K562 (cell line): ENCODE measurements around the gene CSTF1. TPM values are rescaled to one million over a fixed set of nuclear protein-coding genes. Genes with fewer than 3 reads are reported as not detected.
A peak's percentile ranks its signal among the peaks of the same experiment; 100 is the strongest.

Source experiments
- BCOR ChIP-seq: fragments of 450-650 bp; IDR thresholded peaks from 2 replicates; pipeline ENCODE4 v1.6.1; 2016
- CCAR2 ChIP-seq: fragments of 200-400 bp; formaldehyde crosslinking; IDR thresholded peaks from 2 replicates; pipeline ENCODE4 v1.6.1; 2017; ENCODE audit warnings: mild to moderate bottlenecking, low read depth, low read length
- CEBPB ChIP-seq: fragments of 450-650 bp; IDR thresholded peaks from 2 replicates; pipeline ENCODE4 v1.6.1; 2016; ENCODE audit warnings: missing genetic modification characterization, missing compliant biosample characterization
- ELF4 ChIP-seq: fragments of 450-650 bp; formaldehyde crosslinking; IDR thresholded peaks from 2 replicates; pipeline ENCODE4 v1.4.0; 2022; ENCODE audit warnings: missing genetic modification characterization
- HDAC1 ChIP-seq, 2 experiments: fragments of 450-650 bp; IDR thresholded peaks; 2 replicates each; pipeline ENCODE4 v1.6.1; 2016 to 2017; ENCODE audit warnings: inconsistent platforms in 1 of 2, mild to moderate bottlenecking in 1 of 2, moderate library complexity in 1 of 2
- JUN ChIP-seq, 2 experiments: sonication (generic) in 1 of 2; formaldehyde crosslinking in 1 of 2; IDR thresholded peaks; 2 replicates each; pipeline versions ENCODE4 v1.6.1 to v1.8.0; 2012 to 2022; ENCODE audit warnings: borderline replicate concordance in 2 of 2, mild to moderate bottlenecking in 2 of 2, improper control_type of control experiment in 1 of 2, low read depth in 1 of 2, low read length in 1 of 2, missing genetic modification reagents in 1 of 2
- KDM1A ChIP-seq, 2 experiments: fragments of 450-650 bp; IDR thresholded peaks; 2 replicates each; pipeline ENCODE4 v1.6.1; 2016; ENCODE audit warnings: mild to moderate bottlenecking in 2 of 2
- NFIC ChIP-seq: fragments of 450-650 bp; IDR thresholded peaks from 2 replicates; pipeline ENCODE4 v1.6.1; 2017; ENCODE audit warnings: mild to moderate bottlenecking, inconsistent platforms
- POLR2A ChIP-seq: fragments of 450-650 bp; conservative IDR thresholded peaks from 2 replicates; pipeline ENCODE4 v1.6.1; 2016
- SMARCA5 ChIP-seq: fragments of 450-650 bp; IDR thresholded peaks from 2 replicates; pipeline ENCODE4 v1.6.1; 2016
- SPI1 ChIP-seq: IDR thresholded peaks from 2 replicates; pipeline ENCODE4 v1.6.1; 2011; ENCODE audit warnings: low read depth, low read length, control low read depth, borderline replicate concordance
- THRAP3 ChIP-seq: fragments of 450-650 bp; IDR thresholded peaks from 2 replicates; pipeline ENCODE4 v1.6.1; 2016; ENCODE audit warnings: mild to moderate bottlenecking, inconsistent platforms, borderline replicate concordance
- XRCC3 ChIP-seq: fragments of 450-650 bp; IDR thresholded peaks from 2 replicates; pipeline ENCODE4 v1.6.1; 2017; ENCODE audit warnings: mild to moderate bottlenecking, moderate library complexity
- ZFX ChIP-seq: sonication (generic); formaldehyde crosslinking; IDR thresholded peaks from 2 replicates; pipeline ENCODE4 v1.8.0; 2022; ENCODE audit warnings: mild to moderate bottlenecking, missing genetic modification reagents, moderate library complexity
- ZNF274 ChIP-seq: IDR thresholded peaks from 2 replicates; pipeline ENCODE4 v1.6.1; 2011; ENCODE audit warnings: low read depth, mild to moderate bottlenecking, low read length, moderate library complexity, borderline replicate concordance
- ZNF507 ChIP-seq: conservative IDR thresholded peaks from 2 replicates; pipeline ENCODE4 v1.6.1; 2017; ENCODE audit warnings: missing genetic modification characterization, missing compliant biosample characterization
- ZNF778 ChIP-seq: fragments of 450-650 bp; formaldehyde crosslinking; IDR thresholded peaks from 2 replicates; pipeline ENCODE4 v1.4.0; 2020; ENCODE audit warnings: mild to moderate bottlenecking, moderate library complexity
- polyA plus RNA-seq, 8 experiments: library from polyadenylated mRNA; depleted of rRNA in 4 of 8; stranded (reverse) in 5 of 8; unstranded in 3 of 8; fragments of >200 nt; fragmentation: Nextera tagmentation in 2 of 8; fragmentation: Illumina TruSeq in 1 of 8; extraction: Ambion mirVana in 2 of 8; extraction: Trizol in 1 of 8; gene quantifications; 2 replicates each; pipeline versions ENCODE4 v1.2.1 to v1.2.3, GENCODE V29; 2011 to 2014; ENCODE audit warnings: inconsistent platforms in 1 of 8, missing spikeins in 1 of 8
- total RNA-seq, 7 experiments: library from RNA; depleted of rRNA in 6 of 7; stranded (reverse); fragments of >200 nt in 6 of 7; fragmentation: Illumina TruSeq in 2 of 7; extraction: Trizol in 2 of 7; gene quantifications; 2 replicates each; pipeline versions ENCODE4 v1.2.1 to v1.2.3, GENCODE V29; 2011 to 2021; ENCODE audit warnings: low replicate concordance in 1 of 7
- TF ChIP-seq, protein P1 (sequence below): fragments of 250-450 bp; sonication (Bioruptor Pico); IDR thresholded peaks from 2 replicates; pipeline ENCODE4 v1.4.0; 2020; ENCODE audit warnings: borderline replicate concordance
- TF ChIP-seq, protein P2 (sequence below): IDR thresholded peaks from 2 replicates; pipeline ENCODE4 v1.6.1; 2016; ENCODE audit warnings: missing genetic modification characterization, missing compliant biosample characterization
- TF ChIP-seq, protein P3 (sequence below): fragments of 250-450 bp; sonication (Bioruptor Pico); IDR thresholded peaks from 2 replicates; pipeline ENCODE4 v1.5.0; 2021; ENCODE audit warnings: mild to moderate bottlenecking, moderate library complexity
- TF ChIP-seq, protein P4 (sequence below): fragments of 250-450 bp; sonication (Bioruptor Pico); IDR thresholded peaks from 2 replicates; pipeline ENCODE4 v1.4.0; 2020; ENCODE audit warnings: mild to moderate bottlenecking, moderate library complexity

CSTF1 gene
- total and polyA plus RNA-seq, 9 of the 15 experiments (the other 6 are each of a cell fraction or from before 2014, with no cell fraction given) = 30.8 to 110 (median 53.4) TPM

DNA sequence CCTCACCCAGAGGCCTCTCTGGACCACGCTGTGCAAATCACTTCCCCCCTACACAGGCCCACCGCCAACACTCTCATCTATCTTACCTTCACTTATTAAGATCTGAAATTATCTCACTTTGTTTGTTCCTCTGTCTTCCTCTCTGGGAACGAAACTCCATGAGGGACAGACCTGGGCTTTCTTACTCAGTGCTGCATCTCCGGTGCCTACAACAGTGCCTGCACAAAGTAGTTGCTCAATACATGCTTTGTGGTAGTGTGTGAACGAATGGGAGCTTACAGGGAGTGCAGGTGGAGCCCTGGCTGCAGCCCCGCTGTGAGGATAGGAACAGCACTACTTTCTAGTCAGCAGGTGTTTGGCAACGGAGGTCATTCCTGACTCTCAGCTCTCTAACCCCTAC is 25.0 kb downstream of the CSTF1 start (continued):
- TF ChIP-seq ZFX (CRISPR knock-in tag) = no peak; the same call in 1 of the 2 replicates
- no peak for TF ChIP-seq XRCC3
- TF ChIP-seq, protein P1, sequence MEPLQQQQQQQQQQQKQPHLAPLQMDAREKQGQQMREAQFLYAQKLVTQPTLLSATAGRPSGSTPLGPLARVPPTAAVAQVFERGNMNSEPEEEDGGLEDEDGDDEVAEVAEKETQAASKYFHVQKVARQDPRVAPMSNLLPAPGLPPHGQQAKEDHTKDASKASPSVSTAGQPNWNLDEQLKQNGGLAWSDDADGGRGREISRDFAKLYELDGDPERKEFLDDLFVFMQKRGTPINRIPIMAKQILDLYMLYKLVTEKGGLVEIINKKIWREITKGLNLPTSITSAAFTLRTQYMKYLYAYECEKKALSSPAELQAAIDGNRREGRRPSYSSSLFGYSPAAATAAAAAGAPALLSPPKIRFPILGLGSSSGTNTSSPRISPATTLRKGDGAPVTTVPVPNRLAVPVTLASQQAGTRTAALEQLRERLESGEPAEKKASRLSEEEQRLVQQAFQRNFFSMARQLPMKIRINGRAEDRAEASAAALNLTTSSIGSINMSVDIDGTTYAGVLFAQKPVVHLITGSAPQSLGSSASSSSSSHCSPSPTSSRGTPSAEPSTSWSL = no peak
- no peak for TF ChIP-seq JUN (IDR thresholded peaks at IDR 0.05; ENCODE audit: borderline replicate concordance, low read depth, low read length)
- no peak for TF ChIP-seq JUN (CRISPR knock-in tag; IDR thresholded peaks at IDR 0.05; ENCODE audit: borderline replicate concordance)
- TF ChIP-seq CCAR2 = no peak
- TF ChIP-seq POLR2A = no peak
- TF ChIP-seq, protein P2, sequence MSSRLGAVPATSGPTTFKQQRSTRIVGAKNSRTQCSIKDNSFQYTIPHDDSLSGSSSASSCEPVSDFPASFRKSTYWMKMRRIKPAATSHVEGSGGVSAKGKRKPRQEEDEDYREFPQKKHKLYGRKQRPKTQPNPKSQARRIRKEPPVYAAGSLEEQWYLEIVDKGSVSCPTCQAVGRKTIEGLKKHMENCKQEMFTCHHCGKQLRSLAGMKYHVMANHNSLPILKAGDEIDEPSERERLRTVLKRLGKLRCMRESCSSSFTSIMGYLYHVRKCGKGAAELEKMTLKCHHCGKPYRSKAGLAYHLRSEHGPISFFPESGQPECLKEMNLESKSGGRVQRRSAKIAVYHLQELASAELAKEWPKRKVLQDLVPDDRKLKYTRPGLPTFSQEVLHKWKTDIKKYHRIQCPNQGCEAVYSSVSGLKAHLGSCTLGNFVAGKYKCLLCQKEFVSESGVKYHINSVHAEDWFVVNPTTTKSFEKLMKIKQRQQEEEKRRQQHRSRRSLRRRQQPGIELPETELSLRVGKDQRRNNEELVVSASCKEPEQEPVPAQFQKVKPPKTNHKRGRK (tag) = no peak
- TF ChIP-seq HDAC1 (IDR thresholded peaks at IDR 0.05) = 0 out of 4 replicates have a peak, but pooled peaks of 1 of the 2 experiments have one; percentile 28
- TF ChIP-seq KDM1A (IDR thresholded peaks at IDR 0.05) = peak in 1 of 2 experiments; percentile 50; a peak in 1 of 4 replicates
- no peak for TF ChIP-seq THRAP3
- TF ChIP-seq ELF4 (CRISPR knock-in tag) = no peak
- TF ChIP-seq SMARCA5 = peak; percentile 20; the same call in 1 of the 2 replicates
- TF ChIP-seq, protein P3, sequence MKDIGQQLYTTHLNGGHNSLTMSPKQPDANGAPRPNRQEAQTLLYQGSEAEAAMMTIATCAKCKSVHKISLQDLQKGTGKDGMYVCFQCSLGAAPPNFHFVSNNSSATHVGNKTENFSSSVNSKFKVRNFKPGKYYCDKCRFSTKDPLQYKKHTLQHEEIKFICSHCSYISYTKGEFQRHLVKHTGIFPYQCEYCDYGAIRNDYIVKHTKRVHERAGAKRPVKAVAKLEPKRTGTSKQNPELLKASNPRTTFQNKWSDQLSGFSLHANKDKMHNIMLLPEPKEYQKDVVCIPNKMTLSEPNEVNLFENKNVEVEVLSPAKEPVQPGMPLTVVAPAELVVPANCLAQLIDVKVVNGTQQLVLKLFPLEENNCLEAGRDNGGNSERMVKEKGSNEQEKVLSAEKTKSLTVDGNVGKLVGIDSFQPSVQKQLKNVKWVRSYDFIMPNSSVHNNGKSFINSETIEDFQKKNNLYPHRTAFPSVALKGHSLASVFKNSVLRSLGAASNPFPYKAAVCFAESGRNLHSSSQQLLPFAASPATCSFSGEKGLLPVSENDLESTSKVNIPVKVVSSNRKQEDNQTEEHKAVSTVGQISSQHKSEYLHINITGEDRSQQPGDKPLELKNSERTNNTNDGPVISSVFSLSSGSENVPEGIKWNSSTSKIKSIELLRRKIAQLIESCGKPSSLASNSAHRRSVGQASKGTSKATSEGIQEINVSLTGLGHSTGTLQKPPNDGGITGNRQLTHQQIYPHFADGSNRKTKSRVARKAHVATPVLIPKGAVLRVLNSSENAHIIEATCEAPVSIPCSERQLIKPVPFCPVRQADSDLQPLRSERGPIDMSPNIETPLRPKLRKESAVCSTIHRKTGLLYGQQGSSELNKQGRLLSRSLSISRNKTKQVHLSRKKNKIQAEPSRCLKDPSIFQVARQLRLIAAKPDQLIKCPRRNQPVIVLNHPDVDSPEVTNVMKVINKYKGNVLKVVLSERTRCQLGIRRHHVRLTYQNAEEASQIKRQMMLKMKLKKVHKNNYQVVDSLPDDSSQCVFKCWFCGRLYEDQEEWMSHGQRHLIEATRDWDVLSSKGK (CRISPR knock-in tag) = no peak
- no peak for TF ChIP-seq NFIC
- TF ChIP-seq, protein P4, sequence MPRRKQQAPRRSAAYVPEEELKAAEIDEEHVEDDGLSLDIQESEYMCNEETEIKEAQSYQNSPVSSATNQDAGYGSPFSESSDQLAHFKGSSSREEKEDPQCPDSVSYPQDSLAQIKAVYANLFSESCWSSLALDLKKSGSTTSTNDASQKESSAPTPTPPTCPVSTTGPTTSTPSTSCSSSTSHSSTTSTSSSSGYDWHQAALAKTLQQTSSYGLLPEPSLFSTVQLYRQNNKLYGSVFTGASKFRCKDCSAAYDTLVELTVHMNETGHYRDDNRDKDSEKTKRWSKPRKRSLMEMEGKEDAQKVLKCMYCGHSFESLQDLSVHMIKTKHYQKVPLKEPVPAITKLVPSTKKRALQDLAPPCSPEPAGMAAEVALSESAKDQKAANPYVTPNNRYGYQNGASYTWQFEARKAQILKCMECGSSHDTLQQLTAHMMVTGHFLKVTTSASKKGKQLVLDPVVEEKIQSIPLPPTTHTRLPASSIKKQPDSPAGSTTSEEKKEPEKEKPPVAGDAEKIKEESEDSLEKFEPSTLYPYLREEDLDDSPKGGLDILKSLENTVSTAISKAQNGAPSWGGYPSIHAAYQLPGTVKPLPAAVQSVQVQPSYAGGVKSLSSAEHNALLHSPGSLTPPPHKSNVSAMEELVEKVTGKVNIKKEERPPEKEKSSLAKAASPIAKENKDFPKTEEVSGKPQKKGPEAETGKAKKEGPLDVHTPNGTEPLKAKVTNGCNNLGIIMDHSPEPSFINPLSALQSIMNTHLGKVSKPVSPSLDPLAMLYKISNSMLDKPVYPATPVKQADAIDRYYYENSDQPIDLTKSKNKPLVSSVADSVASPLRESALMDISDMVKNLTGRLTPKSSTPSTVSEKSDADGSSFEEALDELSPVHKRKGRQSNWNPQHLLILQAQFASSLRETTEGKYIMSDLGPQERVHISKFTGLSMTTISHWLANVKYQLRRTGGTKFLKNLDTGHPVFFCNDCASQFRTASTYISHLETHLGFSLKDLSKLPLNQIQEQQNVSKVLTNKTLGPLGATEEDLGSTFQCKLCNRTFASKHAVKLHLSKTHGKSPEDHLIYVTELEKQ = no peak
- TF ChIP-seq SPI1 = peak; percentile 12; the same call in 1 of the 2 replicates
- no peak for TF ChIP-seq ZNF274
- TF ChIP-seq BCOR = peak; percentile 57; the same call in 1 of the 2 replicates
- TF ChIP-seq CEBPB (tag) = peak; percentile 52
- TF ChIP-seq ZNF778 (CRISPR knock-in tag) = no peak
- no peak for TF ChIP-seq ZNF507 (tag)
